C4-2B (cell line): ENCODE results near the gene SCN2B.

ENCODE experiments used
- H3K27ac ChIP-seq: fragments of 450-650 bp; 2 replicates; pipeline ENCODE4 v1.5.1; 2017
- ZFX ChIP-seq: fragments of 450-650 bp; IDR thresholded peaks from 2 replicates; pipeline ENCODE4 v1.6.1; 2017
- TF ChIP-seq, protein P1 (sequence below): fragments of 450-650 bp; conservative IDR thresholded peaks from 2 replicates; pipeline ENCODE4 v1.5.1; 2017; ENCODE audit warnings: mild to moderate bottlenecking

The SCN2B gene

DNA sequence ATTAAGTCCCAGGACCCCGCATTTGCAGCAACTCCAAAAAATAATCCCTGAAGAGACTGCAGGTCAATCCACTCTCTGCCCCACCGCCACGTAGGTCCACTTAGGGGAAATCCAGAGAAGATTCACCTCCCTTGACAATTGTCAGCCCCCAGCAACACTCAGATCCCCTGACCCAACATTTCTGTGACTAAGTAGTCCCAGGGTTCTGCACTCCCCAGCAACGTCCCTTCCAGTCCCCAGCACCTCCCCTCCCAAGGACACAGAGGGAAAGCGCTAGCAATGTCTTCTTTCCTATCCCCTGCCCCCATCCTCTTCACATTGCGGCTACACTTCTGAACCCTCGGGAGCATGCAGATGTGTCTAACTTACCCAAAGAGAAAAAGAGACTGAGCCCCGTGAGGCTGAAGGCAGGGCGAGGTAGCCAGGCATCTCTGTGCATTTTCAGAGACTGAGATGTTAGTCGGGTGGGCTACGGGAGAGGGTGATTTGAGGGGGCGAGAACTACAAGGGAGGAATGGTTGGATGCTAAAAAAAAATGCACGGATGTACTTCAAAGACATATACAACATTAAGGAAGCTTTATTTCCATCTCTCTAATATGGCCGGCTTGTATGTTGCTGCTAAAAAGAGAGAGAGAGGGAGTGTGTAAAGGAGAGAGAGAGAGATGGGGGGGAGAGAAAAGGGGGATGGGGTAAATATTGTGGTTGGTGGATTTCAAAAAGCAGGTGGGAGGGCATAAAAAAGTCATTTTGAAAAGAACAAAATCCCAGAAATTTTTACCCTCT is at the start of gene SCN2B:
SCN2B (minus strand) TSS at position 647 of the 785 bp plus-strand sequence; CDS start at position 439, 208 bp downstream.
- H3K27ac ChIP-seq, result no peak within 1 kb of the TSS
- TF ChIP-seq, protein P1, sequence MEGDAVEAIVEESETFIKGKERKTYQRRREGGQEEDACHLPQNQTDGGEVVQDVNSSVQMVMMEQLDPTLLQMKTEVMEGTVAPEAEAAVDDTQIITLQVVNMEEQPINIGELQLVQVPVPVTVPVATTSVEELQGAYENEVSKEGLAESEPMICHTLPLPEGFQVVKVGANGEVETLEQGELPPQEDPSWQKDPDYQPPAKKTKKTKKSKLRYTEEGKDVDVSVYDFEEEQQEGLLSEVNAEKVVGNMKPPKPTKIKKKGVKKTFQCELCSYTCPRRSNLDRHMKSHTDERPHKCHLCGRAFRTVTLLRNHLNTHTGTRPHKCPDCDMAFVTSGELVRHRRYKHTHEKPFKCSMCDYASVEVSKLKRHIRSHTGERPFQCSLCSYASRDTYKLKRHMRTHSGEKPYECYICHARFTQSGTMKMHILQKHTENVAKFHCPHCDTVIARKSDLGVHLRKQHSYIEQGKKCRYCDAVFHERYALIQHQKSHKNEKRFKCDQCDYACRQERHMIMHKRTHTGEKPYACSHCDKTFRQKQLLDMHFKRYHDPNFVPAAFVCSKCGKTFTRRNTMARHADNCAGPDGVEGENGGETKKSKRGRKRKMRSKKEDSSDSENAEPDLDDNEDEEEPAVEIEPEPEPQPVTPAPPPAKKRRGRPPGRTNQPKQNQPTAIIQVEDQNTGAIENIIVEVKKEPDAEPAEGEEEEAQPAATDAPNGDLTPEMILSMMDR, result no peak
- no peak for TF ChIP-seq ZFX

DNA sequence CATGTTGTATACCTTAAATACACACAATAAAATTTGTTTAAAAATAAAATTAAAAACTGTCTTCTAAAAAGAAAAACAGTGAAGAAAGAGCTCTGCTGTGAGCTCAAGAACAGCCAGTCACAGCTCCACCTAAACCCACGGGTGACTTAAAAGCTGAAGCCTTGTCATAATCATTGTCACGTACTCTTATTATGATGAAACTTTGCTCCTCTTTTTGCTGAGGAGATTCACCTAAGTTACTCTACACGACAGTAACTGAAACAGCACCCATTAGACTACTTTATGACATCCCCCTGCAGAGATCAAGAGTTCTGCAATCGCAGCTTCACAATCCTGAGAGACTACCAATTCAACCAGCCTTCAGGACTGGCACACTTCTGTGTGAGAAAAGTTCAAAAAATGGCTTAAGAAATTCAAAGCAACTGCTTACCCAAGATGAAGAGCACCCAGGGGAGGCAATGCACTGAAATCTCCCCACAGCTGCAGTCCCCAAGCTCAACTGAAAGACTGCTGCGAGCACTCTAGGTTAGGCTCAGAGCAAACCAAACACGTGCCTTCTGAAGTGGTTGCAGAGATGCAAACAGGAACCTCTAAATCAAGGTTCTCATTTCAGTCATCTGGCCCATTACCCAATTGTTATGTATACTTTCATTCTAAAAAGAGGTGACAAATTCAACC is 48.2 kb upstream of the SCN2B start, which contains the start of gene JAML:
JAML (minus strand) TSS at position 501 of the 678 bp plus-strand sequence. CDS start 10,145 bp downstream, outside the sequence.
- TF ChIP-seq ZFX, result no peak
- TF ChIP-seq, protein P1, result no peak
- no peak within 1 kb of the TSS for H3K27ac ChIP-seq

DNA sequence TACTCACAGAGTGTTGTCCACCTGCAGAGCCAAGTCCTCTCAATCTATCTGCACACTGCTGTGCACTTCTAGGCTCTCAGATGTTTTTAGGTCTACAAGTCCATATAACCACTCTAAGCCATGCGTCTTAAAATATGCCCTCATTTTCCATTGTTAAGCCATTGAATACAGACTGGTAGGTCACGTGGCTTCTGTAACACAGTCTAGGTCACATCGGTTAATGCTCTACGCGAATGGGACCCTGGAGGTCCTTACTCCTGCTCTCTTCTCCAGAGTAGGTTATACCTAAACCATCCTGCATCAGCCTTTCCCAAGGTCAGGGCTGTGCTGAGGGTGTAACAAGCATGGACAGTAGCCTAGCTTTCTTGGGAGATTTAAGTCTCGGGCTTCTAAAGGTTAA is 47.6 kb upstream of the SCN2B start:
- no peak overlapping the region for H3K27ac ChIP-seq
- TF ChIP-seq, protein P1, result no peak
- no peak for TF ChIP-seq ZFX

DNA sequence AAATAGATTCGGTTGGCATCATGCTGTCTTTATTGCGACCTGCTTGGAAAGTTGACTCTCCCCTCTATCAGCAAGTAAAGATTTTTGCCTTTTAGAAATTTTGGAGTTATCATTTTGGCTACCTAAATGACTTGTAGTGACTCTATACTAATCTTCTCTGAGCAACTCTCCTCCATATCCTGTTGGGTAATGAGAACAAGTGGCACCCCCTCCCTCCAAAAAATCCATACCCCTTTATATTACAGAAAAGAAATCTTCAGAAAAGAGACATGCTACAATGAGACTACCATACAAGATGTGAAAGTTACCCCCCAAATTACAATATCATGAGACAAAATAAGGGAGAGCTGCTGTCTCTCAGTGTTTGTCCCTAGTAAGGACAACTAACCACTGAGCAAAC is 47.1 kb upstream of the SCN2B start:
- no peak overlapping the region for H3K27ac ChIP-seq
- TF ChIP-seq, protein P1, result no peak
- TF ChIP-seq ZFX, result no peak

GRCh38 chr11:118222437-118222836 is 46.0 kb upstream of the SCN2B start:
- TF ChIP-seq, protein P1, result no peak
- no peak for TF ChIP-seq ZFX
- H3K27ac ChIP-seq, result no peak overlapping the region

GRCh38 chr11:118221419-118221818 is 45.0 kb upstream of the SCN2B start:
- TF ChIP-seq, protein P1, result no peak
- no peak for TF ChIP-seq ZFX
- H3K27ac ChIP-seq, result no peak overlapping the region

GRCh38 chr11:118219732-118220131 is 43.3 kb upstream of the SCN2B start:
- TF ChIP-seq, protein P1, result no peak
- no peak for TF ChIP-seq ZFX
- no peak overlapping the region for H3K27ac ChIP-seq
